Body of pancreas (tissue), 4 donors: ENCODE measurements around the gene MANBA.

Source experiments
- CTCF ChIP-seq, 7 experiments: fragments of 450-650 bp in 4 of 7; fragments of 200-600 bp in 3 of 7; sonication (generic) in 3 of 7; IDR thresholded peaks; one replicate each; pipeline ENCODE4 v1.5.1; 2016 to 2019; ENCODE audit warnings: antibody characterized with exemption in 7 of 7
- POLR2A ChIP-seq, 3 donors: fragments of 450-650 bp; IDR thresholded peaks; one replicate each; pipeline ENCODE4 v1.6.1; 2016; ENCODE audit warnings: antibody characterized with exemption in 3 of 3, mild to moderate bottlenecking in 2 of 3

- no peak for TF ChIP-seq CTCF (IDR thresholded peaks at IDR 0.05)
- TF ChIP-seq POLR2A (IDR thresholded peaks at IDR 0.05): no peak
Measured at GRCh38 chr4:102606261-102606660, 154.5 kb downstream of the MANBA start.
